ENCODE results near the gene LRRC7. TPM values are rescaled to one million over a fixed set of nuclear protein-coding genes. Genes with fewer than 3 reads are reported as not detected.

The LRRC7 gene
- total and polyA plus RNA-seq, 4 donors, result 6.1 TPM; not detected in 3

DNA sequence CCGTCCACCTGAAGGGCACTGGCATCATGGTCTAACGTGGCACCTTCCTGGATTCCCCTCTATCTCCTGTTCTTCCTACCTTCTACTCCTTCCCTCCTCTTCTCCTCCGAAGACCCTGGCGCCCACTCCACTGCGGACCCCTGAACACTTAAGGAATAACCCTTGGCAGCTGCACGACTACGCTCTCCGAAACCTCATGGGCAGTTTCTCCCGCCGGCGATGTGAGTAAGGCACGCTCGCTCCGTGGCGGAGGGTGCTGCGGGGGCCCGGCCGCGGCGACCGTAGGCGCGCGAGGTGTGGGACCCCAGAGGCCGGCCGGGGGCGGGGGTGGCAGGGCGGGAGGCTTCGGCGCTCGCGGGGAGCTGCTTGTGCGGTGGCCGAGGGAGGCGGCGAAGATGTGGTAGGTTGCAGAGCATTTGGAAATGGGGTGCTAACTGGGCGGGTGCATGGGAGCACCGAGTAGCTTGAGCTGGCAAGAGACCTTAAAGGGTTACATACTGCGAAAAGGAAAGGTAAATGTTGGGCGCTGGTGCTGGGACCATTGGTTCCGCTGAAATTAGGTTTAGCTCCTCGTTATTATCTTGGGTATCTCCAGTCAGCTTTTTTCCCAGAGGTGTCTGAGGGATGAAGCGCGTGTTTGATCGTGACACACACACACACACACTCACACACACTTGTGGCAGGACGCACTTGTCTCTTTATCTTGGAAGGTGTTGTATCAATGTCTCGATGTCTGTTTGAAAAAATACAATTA, 876 bp downstream of the LRRC7 start:
- 1 to 2% methylated on average over 47 of the region's 47 CpGs for WGBS, 2 donors
- Histone ChIP-seq H3K9me3 (ENCODE audit: control insufficient read depth in 4 of 4, insufficient read depth in 3 of 4, low read length in 3 of 4) (peaks cover 0 to 4% (median 0%) of the 10 kb centered on the region in 4 donors), H3K9ac (ENCODE audit: insufficient read depth in 1 of 2, low read length in 2 of 2) (no peak overlapping the region), H3K4me1 (ENCODE audit: control insufficient read depth in 5 of 5, insufficient read depth in 5 of 5, low read length in 5 of 5) (peaks cover 0 to 18% (median 4%) of the 10 kb centered on the region in 5 donors), H3K4me3 (no peak overlapping the region), H3K27ac (ENCODE audit: low read depth in 1 of 2, low read length in 1 of 2) (no peak overlapping the region), H3K27me3 (ENCODE audit: control insufficient read depth in 3 of 3, insufficient read depth in 3 of 3, low read length in 2 of 3) (peaks cover 14 to 48% (median 34%) of the 10 kb centered on the region in 3 donors), H3K36me3 (ENCODE audit: control insufficient read depth in 4 of 4, insufficient read depth in 4 of 4, low read length in 4 of 4) (no peaks in the 10 kb centered on the region)
- ATAC-seq (ENCODE audit: insufficient read depth, low FRiP score) (no peak), DNase-seq (peak; percentile 21 to 41 (median 37))
- TF ChIP-seq CTCF (IDR thresholded peaks at IDR 0.05; ENCODE audit: control extremely low read depth, extremely low read depth), result no peak

- peak; percentile 16 to 37 (median 18) for DNase-seq
Measured at GRCh38 chr1:69569175-69569541, 1.4 kb downstream of the LRRC7 start.

GRCh38 chr1:69569576-69570328, 2.0 kb downstream of the LRRC7 start:
- Histone ChIP-seq H3K27me3 (ENCODE audit: control insufficient read depth in 3 of 3, insufficient read depth in 3 of 3, low read length in 2 of 3) (peaks cover 14 to 48% (median 34%) of the 10 kb centered on the region in 3 donors), H3K9me3 (ENCODE audit: control insufficient read depth in 4 of 4, insufficient read depth in 3 of 4, low read length in 3 of 4) (peaks cover 0 to 4% (median 0%) of the 10 kb centered on the region in 4 donors), H3K9ac (ENCODE audit: insufficient read depth in 1 of 2, low read length in 2 of 2) (no peak overlapping the region), H3K4me3 (no peak overlapping the region), H3K36me3 (ENCODE audit: control insufficient read depth in 4 of 4, insufficient read depth in 4 of 4, low read length in 4 of 4) (no peaks in the 10 kb centered on the region), H3K4me1 (ENCODE audit: control insufficient read depth in 5 of 5, insufficient read depth in 5 of 5, low read length in 5 of 5) (peaks cover 0 to 18% (median 4%) of the 10 kb centered on the region in 5 donors), H3K27ac (ENCODE audit: low read depth in 1 of 2, low read length in 1 of 2) (no peak overlapping the region)
- DNase-seq (peak; percentile 31 to 63 (median 57)), ATAC-seq (ENCODE audit: insufficient read depth, low FRiP score) (no peak)
- TF ChIP-seq CTCF (IDR thresholded peaks at IDR 0.05; ENCODE audit: control extremely low read depth, extremely low read depth), result no peak
- WGBS, 2 donors, result 6 to 8% methylated on average over 26 of the region's 26 CpGs

More at GRCh38 chr1:69569175-69569541, 1.4 kb downstream of the LRRC7 start:
- peaks cover 0 to 4% (median 0%) of the 10 kb centered on the region in 4 donors for H3K9me3 ChIP-seq (ENCODE audit: control insufficient read depth in 4 of 4, insufficient read depth in 3 of 4, low read length in 3 of 4)
- H3K4me3 ChIP-seq, result no peak overlapping the region
- peaks cover 14 to 48% (median 34%) of the 10 kb centered on the region in 3 donors for H3K27me3 ChIP-seq (ENCODE audit: control insufficient read depth in 3 of 3, insufficient read depth in 3 of 3, low read length in 2 of 3)
- H3K4me1 ChIP-seq (ENCODE audit: control insufficient read depth in 5 of 5, insufficient read depth in 5 of 5, low read length in 5 of 5), result peaks cover 0 to 18% (median 4%) of the 10 kb centered on the region in 5 donors
- no peak for TF ChIP-seq CTCF (IDR thresholded peaks at IDR 0.05; ENCODE audit: control extremely low read depth, extremely low read depth)
- H3K9ac ChIP-seq (ENCODE audit: insufficient read depth in 1 of 2, low read length in 2 of 2), result no peak overlapping the region
- 1 to 3% methylated on average over 12 of the region's 12 CpGs for WGBS, 2 donors
- ATAC-seq (ENCODE audit: insufficient read depth, low FRiP score), result no peak
- H3K36me3 ChIP-seq (ENCODE audit: control insufficient read depth in 4 of 4, insufficient read depth in 4 of 4, low read length in 4 of 4), result no peaks in the 10 kb centered on the region
- no peak overlapping the region for H3K27ac ChIP-seq (ENCODE audit: low read depth in 1 of 2, low read length in 1 of 2)

Measured in lung (tissue), 12 donors.